NCI-H524 treated with DMSO at 0.1 percent for 48 hours (cell line): ENCODE data around the gene FOXO1.
A peak's percentile ranks its signal among the peaks of the same experiment; 100 is the strongest.

Experiments
- DNase-seq: peaks from one replicate; lab custom pipeline; 2025; lab: John Stamatoyannopoulos, UW

Gene FOXO1

GRCh38 chr13:40605573-40605972, 60.9 kb downstream of the FOXO1 start:
- DNase-seq = no peak

- DNase-seq = no peak
Measured at GRCh38 chr13:40604135-40604534, 62.3 kb downstream of the FOXO1 start.

GRCh38 chr13:40600149-40600751, 66.2 kb downstream of the FOXO1 start:
- no peak for DNase-seq

- DNase-seq = no peak
Measured at GRCh38 chr13:40599747-40600146, 66.7 kb downstream of the FOXO1 start.

- DNase-seq = no peak
Measured at GRCh38 chr13:40599124-40599523, 67.3 kb downstream of the FOXO1 start.

GRCh38 chr13:40598569-40598968, 67.9 kb downstream of the FOXO1 start:
- no peak for DNase-seq

GRCh38 chr13:40597735-40598365, 68.6 kb downstream of the FOXO1 start:
- DNase-seq = no peak

GRCh38 chr13:40596484-40596883, 70.0 kb downstream of the FOXO1 start:
- no peak for DNase-seq

- DNase-seq = no peak
Measured at GRCh38 chr13:40595693-40596092, 70.7 kb downstream of the FOXO1 start.

GRCh38 chr13:40592035-40592434, 74.4 kb downstream of the FOXO1 start:
- DNase-seq = no peak

GRCh38 chr13:40591091-40591490, 75.3 kb downstream of the FOXO1 start:
- DNase-seq = no peak

GRCh38 chr13:40590112-40590862, 76.2 kb downstream of the FOXO1 start:
- DNase-seq = no peak

- DNase-seq = peak; percentile 18
Measured at GRCh38 chr13:40589285-40590109, 76.9 kb downstream of the FOXO1 start.

GRCh38 chr13:40588101-40588500, 78.3 kb downstream of the FOXO1 start:
- DNase-seq = no peak

GRCh38 chr13:40586886-40587565, 79.4 kb downstream of the FOXO1 start:
- DNase-seq = no peak

- DNase-seq = no peak
Measured at GRCh38 chr13:40585911-40586471, 80.5 kb downstream of the FOXO1 start.

GRCh38 chr13:40583738-40584137, 82.7 kb downstream of the FOXO1 start:
- peak; percentile 16 for DNase-seq

GRCh38 chr13:40582531-40582930, 83.9 kb downstream of the FOXO1 start:
- DNase-seq = no peak

GRCh38 chr13:40581277-40581579, 85.2 kb downstream of the FOXO1 start:
- no peak for DNase-seq

- no peak for DNase-seq
Measured at GRCh38 chr13:40580566-40581276, 85.7 kb downstream of the FOXO1 start.

- no peak for DNase-seq
Measured at GRCh38 chr13:40579535-40579934, 86.9 kb downstream of the FOXO1 start.
